SU-DHL-6 (cell line): ENCODE measurements around the gene ZNF12.

Experiments used
- H2AFZ ChIP-seq: fragments of 200-600 bp; sonication (generic); 2 replicates; pipeline ENCODE4 v1.6.1; 2014; ENCODE audit warnings: low read depth, mild to moderate bottlenecking, moderate library complexity, mixed read lengths, antibody characterized with exemption, low read length; ENCODE audit not compliant: severe bottlenecking
- H3F3A ChIP-seq: fragments of 200-600 bp; shearing (Covaris generic); 2 replicates; pipeline ENCODE4 v1.6.0; 2016; ENCODE audit warnings: antibody characterized with exemption, mild to moderate bottlenecking; ENCODE audit not compliant: insufficient read depth
- H3K27ac ChIP-seq: fragments of 200-600 bp; sonication (generic); 2 replicates; pipeline ENCODE4 v1.5.1; 2016; ENCODE audit warnings: low read depth, mild to moderate bottlenecking, low read length, moderate library complexity, mixed read lengths
- H3K27me3 ChIP-seq: fragments of 200-600 bp; sonication (generic), shearing (Covaris generic); 2 replicates; pipeline ENCODE4 v1.6.0; 2014; ENCODE audit warnings: mild to moderate bottlenecking, low read length
- H3K36me3 ChIP-seq: fragments of 200-600 bp; sonication (generic); 2 replicates; pipeline ENCODE4 v1.6.1; 2014; ENCODE audit warnings: mild to moderate bottlenecking, low read length, mixed read lengths
- H3K4me2 ChIP-seq: fragments of 300-600, 200-600 bp; shearing (Covaris generic), sonication (generic); 2 replicates; pipeline ENCODE4 v1.6.0; 2014; ENCODE audit warnings: low read length, low read depth, mild to moderate bottlenecking; ENCODE audit not compliant: poor library complexity, severe bottlenecking
- H3K4me3 ChIP-seq: fragments of 200-600 bp; sonication (generic); 2 replicates; pipeline ENCODE4 v1.5.1; 2014; ENCODE audit warnings: antibody characterized with exemption, low read length, mild to moderate bottlenecking, mixed read lengths; ENCODE audit not compliant: insufficient read depth, poor library complexity, severe bottlenecking
- H3K79me2 ChIP-seq: fragments of 200-600 bp; sonication (generic); 2 replicates; pipeline ENCODE4 v1.6.1; 2014; ENCODE audit warnings: mild to moderate bottlenecking, low read length, moderate library complexity; ENCODE audit not compliant: insufficient read depth
- H3K9ac ChIP-seq: fragments of 200-600 bp; sonication (generic); 2 replicates; pipeline ENCODE4 v1.7.0; 2014; ENCODE audit warnings: mild to moderate bottlenecking, low read length
- H3K9me2 ChIP-seq: fragments of 200-600 bp; sonication (generic); replicated peaks from 2 replicates; pipeline ENCODE4 v1.6.1; 2014; ENCODE audit warnings: low read length; ENCODE audit not compliant: insufficient read depth
- H3K9me3 ChIP-seq: fragments of 200-600 bp; sonication (generic); 2 replicates; pipeline ENCODE4 v1.6.1; 2014; ENCODE audit warnings: low read length, mixed read lengths; ENCODE audit not compliant: insufficient read depth
- H4K20me1 ChIP-seq: fragments of 200-600 bp; sonication (generic); 2 replicates; pipeline ENCODE4 v1.6.1; 2014; ENCODE audit warnings: low read depth, mild to moderate bottlenecking, antibody characterized with exemption, low read length, moderate library complexity, mixed read lengths
- EZH2phosphoT487 ChIP-seq: fragments of 200-600 bp; sonication (generic), shearing (Covaris generic); conservative IDR thresholded peaks from 2 replicates; pipeline ENCODE4 v1.6.1; 2018; ENCODE audit warnings: mild to moderate bottlenecking, antibody characterized with exemption, low read length, moderate library complexity, mixed read lengths
- TF ChIP-seq, protein P1 (sequence below): fragments of 200-600 bp; sonication (generic); IDR thresholded peaks from one replicate; pipeline ENCODE4 v1.5.1; 2017; ENCODE audit warnings: antibody characterized with exemption, mild to moderate bottlenecking, low read length, moderate library complexity; ENCODE audit not compliant: insufficient read depth, poor library complexity, severe bottlenecking

The ZNF12 gene

DNA sequence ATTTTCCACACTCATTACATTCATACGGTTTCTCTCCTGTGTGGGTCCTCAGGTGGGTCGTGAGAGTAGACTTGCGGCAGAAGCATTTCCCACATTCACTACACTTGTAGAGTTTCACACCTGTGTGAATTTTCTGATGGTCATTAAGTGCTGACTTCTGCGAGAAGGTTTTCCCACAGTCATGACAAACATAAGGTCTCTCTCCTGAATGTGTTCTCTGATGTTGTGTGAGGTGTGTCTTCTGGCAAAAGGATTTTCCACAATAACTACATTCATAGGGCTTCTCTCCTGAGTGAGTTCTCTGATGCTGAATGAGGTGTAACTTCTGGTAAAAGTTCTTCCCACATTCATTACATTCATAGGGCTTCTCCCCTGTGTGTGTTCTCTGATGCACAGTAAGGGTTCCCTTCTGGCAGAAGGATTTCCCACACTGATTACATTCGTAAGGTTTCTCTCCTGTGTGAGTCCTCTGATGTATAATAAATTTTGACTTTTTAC, 15.1 kb downstream of the ZNF12 start:
- Histone ChIP-seq H3K27me3 (no peaks in the 10 kb centered on the region), H2AFZ (no peak overlapping the region), H3K36me3 (peaks cover 95% of the 10 kb centered on the region), H3K9me3 (peaks cover 90% of the 10 kb centered on the region), H3K4me3 (no peak overlapping the region), H3K4me2 (no peak overlapping the region), H3K9ac (no peak overlapping the region), H4K20me1 (no peaks in the 10 kb centered on the region), H3F3A (no peaks in the 10 kb centered on the region), H3K27ac (no peak overlapping the region), H3K9me2 (no peaks in the 10 kb centered on the region), H3K79me2 (no peaks in the 10 kb centered on the region)
- TF ChIP-seq EZH2phosphoT487: no peak
- TF ChIP-seq, protein P1, sequence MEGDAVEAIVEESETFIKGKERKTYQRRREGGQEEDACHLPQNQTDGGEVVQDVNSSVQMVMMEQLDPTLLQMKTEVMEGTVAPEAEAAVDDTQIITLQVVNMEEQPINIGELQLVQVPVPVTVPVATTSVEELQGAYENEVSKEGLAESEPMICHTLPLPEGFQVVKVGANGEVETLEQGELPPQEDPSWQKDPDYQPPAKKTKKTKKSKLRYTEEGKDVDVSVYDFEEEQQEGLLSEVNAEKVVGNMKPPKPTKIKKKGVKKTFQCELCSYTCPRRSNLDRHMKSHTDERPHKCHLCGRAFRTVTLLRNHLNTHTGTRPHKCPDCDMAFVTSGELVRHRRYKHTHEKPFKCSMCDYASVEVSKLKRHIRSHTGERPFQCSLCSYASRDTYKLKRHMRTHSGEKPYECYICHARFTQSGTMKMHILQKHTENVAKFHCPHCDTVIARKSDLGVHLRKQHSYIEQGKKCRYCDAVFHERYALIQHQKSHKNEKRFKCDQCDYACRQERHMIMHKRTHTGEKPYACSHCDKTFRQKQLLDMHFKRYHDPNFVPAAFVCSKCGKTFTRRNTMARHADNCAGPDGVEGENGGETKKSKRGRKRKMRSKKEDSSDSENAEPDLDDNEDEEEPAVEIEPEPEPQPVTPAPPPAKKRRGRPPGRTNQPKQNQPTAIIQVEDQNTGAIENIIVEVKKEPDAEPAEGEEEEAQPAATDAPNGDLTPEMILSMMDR: no peak

DNA sequence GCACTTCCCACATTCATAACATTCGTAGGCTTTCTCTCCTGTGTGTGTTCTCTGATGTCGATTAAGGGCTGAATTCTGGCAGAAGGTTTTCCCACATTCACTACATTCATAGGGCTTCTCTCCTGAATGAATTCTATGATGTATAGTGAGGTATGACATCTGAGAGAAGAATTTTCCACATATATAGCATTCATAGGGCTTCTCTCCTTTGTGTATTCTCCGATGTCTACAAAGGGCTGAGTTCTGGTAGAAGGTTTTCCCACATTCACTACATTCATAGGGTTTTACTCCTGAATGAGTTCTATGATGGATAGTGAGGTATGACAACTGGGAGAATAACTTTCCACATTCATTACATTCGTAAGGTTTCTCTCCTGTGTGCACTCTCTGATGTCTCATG, 15.6 kb downstream of the ZNF12 start:
- no peak overlapping the region for H3K4me3 ChIP-seq
- peaks cover 94% of the 10 kb centered on the region for H3K36me3 ChIP-seq
- no peak overlapping the region for H3K9ac ChIP-seq
- H3K9me3 ChIP-seq: peaks cover 91% of the 10 kb centered on the region
- H3F3A ChIP-seq: no peaks in the 10 kb centered on the region
- no peaks in the 10 kb centered on the region for H4K20me1 ChIP-seq
- H2AFZ ChIP-seq: no peak overlapping the region
- TF ChIP-seq EZH2phosphoT487: no peak
- TF ChIP-seq, protein P1: no peak
- H3K9me2 ChIP-seq: no peaks in the 10 kb centered on the region
- no peak overlapping the region for H3K27ac ChIP-seq
- no peak overlapping the region for H3K4me2 ChIP-seq
- H3K79me2 ChIP-seq: no peaks in the 10 kb centered on the region
- no peaks in the 10 kb centered on the region for H3K27me3 ChIP-seq

DNA sequence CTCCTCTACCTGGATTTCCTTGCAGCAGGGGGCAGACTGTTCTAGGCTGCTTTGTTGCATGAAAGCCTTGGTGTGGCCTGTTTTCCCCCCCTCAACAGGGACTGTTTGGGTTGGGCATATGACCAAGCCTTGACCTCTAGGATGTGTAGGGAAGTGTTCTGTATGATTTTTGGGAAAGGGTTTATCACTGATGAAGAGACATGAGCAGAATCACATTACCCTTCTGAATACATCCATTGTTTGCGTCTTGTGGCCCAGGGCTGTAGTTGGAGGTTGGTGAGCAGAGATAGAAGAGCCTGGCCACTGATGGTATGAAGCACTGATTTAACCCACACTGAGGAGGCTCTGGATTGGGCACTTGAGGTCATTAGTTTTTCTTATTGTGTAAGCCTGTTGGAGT, 26.6 kb downstream of the ZNF12 start:
- TF ChIP-seq EZH2phosphoT487: no peak
- TF ChIP-seq, protein P1: no peak
- Histone ChIP-seq H2AFZ (no peak overlapping the region), H3K9me2 (no peaks in the 10 kb centered on the region), H3K36me3 (peaks cover 10% of the 10 kb centered on the region), H3K79me2 (no peaks in the 10 kb centered on the region), H3K27ac (no peak overlapping the region), H3K4me3 (no peak overlapping the region), H3F3A (no peaks in the 10 kb centered on the region), H3K9me3 (peaks cover 62% of the 10 kb centered on the region; the same call in 1 of the 2 replicates), H3K9ac (no peak overlapping the region), H4K20me1 (no peaks in the 10 kb centered on the region), H3K4me2 (no peak overlapping the region), H3K27me3 (no peaks in the 10 kb centered on the region)
